NAMALWA (cell line): ENCODE measurements around the gene CELA3A.
"Not testable (repeated sequence)": the region's sequence is repeated elsewhere in the genome, so short reads cannot be mapped to it uniquely, and the experiment has no call there.

Source experiments
- DNase-seq: peaks from one replicate; pipeline ENCODE4 v3.0.0-alpha.2; 2015; ENCODE audit warnings: low spot score

The CELA3A gene

DNA sequence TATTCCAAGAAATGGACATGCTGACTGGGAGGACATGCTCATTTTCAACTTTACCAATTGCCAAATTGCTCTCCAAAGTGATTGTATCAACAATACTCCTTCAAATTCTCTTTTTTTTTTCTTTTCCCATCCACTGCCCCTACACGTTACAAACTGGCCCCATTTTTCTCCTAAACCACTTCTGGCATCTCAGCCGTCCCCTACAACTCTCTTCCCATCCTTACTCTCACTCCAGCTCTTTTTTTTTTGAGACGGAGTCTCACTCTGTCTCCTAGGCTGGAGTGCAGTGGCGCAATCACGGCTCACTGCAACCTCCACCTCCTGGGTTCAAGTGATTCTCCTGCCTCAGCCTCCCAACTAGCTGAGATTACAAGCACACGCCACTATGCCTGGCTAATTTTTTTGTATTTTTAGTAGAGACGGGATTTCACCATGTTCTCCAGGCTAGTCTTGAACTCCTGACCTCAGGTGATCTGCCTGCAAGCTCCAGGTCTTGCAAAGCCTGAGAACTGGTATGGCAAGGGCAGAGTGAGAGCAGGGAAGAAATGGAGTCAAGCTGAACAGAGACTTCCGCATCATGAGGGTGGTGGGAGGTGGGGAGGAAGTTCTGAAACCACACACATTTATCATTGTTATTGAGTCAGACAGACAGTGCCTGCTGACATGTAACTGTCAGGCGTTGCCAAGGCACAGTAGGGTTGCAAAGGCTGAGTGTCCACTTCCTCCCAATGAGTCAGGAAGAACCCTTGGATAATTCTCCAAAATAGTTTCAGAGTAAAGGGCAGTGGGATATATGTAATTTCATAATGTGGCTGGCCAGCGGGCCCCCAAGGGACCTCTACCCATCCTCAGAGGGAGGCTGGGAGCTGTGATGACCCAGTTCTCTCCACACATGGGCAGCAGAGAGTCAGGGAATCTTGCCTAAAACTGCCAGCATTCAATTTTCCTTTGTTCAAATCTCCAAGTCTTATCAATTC, 17.4 kb downstream of the CELA3A start:
- DNase-seq, result peak; percentile 75

DNA sequence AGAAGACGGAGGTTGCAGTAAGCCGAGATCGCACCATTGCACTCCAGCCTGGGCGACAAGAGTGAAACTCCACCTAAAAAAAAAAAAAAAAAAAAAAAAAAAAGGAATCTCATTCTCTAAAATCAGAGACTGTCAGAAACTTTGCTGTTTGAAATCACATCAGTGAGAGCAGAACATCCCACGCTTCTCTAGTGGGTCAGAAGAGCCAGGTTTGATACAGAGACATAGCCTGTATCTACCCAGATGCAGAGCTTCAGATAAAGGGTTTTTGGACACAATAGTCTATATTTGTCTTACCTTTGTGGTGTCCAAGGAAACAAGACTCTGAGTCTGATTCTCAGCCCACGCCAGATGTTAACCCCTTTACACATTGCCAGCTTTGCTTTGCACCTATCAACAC, 19.6 kb downstream of the CELA3A start:
- DNase-seq, result no peak

DNA sequence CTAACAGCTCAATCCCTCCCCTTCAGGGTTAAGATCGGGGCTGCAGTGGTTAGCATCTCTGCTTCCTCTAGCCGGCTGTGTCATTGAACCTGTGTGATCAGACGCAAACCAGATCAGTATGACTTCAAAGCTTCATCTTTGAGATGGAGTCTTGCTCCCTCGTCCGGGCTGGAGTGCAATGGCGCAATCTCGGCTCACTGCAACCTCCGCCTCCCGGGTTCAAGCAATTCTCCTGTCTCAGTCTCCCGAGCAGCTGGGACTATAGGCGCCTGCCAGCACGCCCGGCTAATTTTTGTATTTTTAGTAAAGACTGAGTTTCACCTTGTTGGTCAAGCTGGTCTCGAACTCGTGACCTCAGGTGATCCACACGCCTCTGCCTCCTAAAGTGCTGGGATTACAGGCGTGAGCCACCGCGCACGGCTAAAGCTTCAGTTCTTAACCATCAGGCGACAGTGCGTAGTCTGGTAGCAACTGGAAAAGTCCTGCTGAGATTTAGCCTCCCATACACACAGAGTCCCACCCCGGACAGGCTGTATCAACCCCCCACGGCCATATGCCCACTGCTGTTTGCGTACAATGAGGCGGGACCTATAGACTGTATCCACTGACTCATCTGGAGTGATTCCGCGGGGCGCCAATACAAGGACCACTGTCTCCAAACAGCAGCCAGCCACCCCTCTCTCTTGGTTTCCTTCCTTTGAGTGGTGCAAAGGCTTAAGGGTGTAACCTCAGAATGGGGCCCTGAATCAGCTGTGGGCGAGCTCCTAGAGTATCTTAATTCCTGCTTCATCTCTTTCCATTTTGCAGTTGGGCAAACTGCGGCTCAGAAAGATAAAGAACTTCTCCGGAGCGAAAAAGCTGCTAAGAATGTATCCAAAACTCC, 23.3 kb downstream of the CELA3A start:
- DNase-seq, result peak; percentile 93

DNA sequence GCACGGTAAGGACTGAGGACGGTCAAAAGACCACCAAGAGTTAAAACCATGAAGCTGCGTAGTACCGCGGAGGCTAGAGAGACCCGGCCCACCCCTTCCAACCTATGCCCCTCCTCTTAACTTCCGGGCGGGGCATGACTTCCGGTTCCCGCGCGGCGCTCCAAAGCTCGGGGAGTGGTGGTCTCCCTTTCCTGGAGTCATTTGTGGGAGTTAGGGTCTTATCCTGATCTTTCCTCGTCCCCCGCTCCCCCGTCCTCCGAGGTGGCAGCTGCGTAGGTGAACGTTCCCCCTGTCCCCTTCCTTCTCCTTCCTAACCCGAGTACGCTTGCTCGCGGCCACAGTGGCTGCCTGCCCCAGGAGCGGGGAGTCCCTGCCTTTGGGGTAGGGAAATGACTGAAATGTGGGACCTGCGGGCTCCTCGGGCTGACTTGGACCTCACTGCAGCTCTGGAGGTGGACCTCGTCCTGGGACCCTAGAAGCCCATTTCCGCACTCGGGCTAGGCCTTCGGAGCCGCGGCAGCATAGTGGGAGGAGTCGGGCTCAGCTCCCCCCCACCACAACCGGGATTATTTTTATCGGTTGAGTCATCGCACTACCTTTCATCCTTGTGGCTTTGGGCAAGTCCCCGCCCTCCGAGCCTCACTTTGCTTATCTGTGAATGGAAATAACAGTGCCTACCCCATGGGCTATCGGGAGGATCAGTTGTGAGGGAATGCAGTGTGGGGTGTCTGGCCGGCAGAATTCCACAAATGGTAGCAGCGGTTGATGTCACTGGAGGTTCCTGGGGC, 24.1 kb downstream of the CELA3A start:
- DNase-seq, result peak; percentile 96

DNA sequence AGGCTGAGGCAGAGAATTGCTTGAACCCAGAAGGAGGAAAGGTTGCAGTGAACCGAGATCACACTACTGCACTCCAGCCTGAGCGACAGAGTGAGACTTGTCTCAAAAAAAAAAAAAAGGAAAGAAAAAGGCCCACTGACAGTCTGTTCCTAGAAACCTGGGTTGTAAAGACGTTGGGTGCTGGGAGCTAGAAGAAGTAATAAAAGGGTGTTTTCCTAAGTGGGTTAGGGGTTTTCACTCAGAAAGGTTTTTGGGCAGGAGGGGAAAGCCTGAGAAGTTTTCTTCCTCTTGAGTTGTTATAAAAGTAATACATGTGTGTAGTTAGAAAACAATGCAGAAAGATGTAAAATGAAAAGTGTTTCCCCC, 25.4 kb downstream of the CELA3A start:
- DNase-seq, result no peak

DNA sequence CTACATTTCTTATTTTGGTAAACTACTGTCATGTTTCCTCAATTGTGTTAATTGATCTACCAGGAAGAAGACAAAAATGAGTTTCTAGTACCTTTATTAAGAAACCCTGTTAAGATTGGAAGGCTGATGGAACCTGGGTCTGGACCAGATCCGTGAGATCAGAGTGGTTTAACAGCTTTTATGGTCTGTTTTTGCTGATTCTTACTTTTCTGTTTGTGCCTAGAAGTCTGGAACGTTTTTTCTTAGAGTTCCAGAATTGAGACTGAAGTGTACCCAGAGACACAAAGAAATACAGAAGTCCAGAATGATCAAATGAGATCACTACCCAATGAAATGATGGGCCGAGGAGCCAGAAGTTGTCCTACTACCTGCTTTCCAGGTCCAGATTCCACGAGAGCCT, 28.6 kb downstream of the CELA3A start:
- DNase-seq, result no peak

DNA sequence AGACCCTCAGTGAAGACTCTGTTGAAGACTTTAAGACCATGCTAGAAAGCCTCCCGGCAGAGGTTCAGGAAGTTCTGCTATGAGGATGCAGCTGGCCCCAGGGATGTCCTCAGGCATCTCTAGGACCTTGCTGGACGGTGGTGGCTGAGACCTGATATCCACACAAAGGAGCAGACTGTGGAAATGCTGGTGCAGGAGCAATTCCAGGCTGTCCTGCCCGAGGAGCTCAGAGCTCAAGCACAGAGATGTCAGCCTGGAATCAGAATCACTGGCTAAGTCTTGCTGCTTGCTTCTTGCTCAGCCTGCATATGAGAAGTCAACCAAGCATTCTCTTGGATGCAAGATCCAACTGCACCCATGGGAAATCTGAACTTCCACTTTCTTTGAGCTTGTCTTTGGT, 29.0 kb downstream of the CELA3A start:
- DNase-seq, result no peak

DNA sequence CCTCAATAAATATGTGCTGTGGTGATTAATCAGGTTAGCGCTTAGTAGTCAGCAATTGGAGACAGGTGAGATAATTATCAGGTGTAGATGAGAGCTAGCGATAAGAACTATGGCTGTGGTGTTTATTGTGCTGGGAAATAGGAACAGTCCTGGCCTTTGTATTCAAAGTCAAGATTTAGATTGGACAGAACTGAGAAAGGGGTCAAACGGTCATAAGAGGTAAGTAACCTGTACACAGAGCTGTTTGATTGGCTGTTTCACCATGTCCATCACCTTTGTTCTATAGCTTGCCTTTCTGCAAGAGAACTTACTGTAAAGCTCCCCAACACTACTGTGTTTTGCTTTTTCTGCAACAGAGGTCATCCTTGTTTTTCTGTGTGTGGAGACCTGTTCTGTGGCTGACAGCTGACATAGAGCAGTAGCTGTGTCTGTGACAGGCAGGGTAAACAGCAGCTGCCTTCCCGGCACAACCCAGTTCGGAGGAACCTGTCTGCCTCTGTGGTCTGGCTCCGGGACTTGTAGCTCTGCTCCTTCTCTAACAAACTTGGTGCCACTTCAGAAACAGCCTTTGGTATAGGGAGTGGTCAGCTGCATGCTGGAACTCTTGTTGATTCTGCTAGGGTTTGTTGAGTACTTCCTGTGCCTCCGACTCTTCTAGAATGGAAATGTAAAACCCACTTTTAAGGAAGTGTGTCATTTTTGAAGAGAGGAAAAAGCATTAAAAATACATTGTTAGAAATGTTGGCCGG, 29.9 kb downstream of the CELA3A start:
- DNase-seq, result no peak

DNA sequence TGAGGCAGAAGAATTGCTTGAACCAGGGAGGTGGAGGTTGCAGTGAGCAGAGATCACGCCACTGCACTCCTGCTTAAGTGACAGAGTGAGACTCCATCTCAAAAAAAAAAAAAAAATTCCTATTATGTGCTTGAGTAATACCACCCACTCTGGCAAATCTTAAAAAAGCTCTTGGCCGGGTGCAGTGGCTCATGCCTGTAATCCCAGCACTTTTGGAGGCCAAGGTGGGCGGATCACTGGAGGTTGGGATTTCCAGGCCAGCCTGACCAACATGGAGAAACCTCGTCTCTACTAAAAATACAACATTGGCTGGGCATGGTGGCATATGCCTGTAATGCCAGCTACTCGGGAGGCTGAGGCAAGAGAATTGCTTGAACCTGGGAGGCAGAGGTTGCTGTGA, 33.4 kb downstream of the CELA3A start:
- DNase-seq, result not testable (repeated sequence)

DNA sequence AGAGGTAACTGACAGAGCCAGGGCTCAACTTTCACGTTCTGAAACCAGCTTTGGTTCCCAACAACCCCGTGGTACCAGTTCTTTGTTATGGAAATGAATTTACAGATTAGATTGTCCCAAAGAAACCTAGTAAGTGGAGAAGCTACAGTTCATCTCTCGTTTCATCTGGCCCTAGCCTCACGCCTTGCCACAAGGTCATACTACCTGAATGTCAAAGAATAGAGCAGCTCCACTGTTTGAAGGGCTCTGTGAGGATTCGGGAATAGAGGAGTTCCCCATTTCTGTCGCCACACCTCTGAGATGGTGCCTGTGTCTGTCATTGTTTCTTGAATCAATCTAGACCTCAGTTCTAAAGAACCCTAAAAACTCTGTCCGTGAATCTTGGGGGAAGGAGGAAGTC, 36.1 kb downstream of the CELA3A start:
- no peak for DNase-seq

DNA sequence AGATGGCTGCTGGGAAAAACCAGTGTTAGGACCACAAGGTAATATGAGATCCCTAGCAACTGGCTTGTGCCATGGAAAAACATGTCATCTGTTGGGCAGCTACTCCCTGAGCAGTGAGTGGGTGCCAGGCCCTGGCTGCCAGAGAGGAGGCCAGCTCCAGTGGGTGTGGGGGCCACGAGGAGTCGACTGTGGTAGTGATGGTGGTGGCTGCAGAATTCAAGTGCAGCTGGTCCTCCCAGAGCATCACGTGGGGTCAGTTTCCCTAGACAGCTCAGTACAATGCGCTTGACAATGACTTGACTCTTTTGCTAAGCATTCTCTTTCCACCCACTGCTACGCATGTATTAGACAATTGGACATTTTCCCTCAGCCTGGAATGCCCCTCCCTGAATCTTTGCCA, 36.6 kb downstream of the CELA3A start:
- DNase-seq, result no peak

DNA sequence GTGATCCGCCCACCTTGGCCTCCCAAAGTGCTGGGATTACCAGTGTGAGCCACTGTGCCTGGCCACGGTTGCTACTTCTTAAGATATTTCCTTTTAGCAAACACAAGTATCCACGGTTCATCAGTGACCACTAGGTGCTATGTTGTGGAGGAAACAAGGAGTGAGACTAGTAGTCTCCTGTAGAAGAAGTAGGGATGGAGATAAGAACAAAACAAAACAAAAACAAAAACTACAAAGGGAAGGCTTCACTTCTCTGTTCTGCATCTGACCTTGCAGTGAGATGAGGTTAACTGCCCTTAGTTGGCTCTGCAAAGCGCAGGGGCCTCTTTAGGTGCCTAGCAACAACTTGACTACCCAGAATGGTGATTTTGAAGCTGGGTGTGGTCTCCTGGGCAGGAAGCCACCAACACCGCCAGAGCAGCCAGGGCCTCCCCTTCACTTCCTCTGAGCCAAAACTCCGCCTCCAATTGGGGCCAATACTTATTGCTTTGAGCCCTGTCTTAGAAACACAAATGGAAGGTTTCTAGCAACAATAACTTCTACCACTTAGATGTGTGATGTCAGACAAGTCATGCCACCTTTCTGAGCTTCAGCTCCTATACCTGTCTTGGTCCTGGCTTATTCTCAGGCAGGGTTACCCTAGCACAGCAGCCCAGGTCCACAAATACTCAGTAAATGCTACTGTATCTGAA, 38.3 kb downstream of the CELA3A start:
- DNase-seq, result peak; percentile 96

DNA sequence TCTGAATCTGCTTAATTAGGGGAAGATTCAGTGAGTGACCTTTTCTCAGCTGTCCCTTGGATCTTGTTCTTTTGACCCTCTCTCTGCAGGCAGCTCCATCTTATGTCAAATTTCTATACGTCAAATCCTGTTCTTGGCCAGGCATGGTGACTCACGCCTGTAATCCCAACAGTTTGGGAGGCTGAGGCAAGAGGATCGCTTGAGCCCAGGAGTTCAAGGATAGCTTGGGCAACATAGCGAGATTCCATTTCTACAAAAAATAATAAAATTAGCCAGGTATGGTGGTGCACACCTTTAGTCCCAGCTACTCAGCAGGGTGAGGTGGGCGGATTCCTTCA, 38.8 kb downstream of the CELA3A start:
- DNase-seq, result no peak

DNA sequence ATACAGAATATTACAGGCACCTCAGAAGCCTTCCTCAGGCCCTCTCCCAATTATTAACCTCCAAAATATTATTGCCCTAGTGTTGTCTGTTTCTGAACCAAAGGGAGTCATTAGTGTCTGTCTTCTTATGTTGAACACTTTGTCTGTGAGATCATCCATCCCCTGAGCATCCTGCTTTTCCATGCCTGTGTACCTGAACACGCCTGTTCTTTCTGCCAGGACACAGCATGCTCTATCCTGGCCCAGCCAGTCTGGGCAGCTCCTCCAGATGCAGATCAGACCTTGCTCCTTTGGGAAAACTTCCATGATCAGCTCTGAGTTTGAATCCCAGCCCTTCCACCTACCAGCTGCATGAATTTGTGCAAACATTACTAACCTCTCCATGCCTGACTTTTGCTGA, 40.0 kb downstream of the CELA3A start:
- DNase-seq, result no peak

DNA sequence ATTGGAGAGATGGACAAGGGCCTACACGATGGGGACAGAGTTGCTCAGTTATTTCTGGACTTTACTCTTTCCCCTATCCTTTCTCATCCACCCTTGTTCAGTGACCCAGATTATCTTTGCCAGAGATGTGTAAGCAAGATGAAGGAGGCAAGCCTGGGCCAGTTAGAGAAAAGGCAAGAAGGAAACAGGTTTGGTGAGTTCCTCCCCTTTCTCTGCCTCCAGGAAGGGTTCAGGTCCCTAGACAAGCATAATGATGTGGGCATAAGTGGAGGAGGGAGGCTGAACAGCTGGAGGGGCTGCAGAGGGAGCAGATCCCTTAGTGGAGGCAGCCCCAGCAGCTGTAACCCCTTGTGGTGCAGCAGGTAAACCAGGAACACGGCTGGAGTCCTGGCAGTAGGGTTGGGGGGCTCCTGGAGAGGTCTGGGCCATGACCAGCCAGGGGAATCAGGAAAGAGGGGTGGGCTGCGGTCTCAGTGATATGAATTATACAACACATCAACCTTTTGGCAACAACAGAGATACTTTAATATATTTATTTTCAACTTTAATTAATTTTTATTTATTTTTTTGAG, 41.8 kb downstream of the CELA3A start:
- DNase-seq, result no peak

DNA sequence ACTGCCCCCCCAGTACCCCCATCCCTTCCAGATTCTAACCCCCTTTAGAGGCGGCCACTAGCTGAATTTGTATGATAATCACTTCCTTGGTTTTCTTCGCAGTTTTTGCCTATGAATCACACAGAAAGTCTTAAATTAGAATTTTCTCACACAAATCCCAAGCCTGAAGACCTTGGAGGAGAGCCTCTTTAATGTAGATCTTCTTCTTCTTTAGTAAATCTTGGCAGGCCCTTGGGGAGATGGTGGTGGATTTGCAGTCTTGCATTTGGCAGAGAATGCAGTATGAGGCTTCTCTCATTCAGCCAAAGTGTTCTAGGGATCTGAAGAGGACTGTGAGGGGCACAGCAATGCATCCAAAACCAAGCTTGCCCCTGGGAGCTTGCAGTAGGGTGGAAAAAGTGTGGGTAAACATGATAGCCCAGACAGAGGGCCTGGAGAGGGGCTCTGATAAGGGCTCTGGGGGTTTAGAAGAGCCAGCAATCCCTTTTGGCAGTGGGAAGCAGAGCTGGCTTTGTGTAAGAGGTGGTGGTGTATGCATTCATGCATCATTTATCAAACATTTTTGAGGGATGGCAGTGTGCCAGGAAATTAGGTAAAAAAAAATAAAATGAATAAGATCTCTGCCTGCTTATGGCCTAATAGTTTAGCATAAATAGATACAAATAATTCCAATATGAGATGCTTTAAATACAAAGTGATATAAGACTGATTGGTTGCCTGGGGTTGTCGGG, 43.4 kb downstream of the CELA3A start:
- no peak for DNase-seq

DNA sequence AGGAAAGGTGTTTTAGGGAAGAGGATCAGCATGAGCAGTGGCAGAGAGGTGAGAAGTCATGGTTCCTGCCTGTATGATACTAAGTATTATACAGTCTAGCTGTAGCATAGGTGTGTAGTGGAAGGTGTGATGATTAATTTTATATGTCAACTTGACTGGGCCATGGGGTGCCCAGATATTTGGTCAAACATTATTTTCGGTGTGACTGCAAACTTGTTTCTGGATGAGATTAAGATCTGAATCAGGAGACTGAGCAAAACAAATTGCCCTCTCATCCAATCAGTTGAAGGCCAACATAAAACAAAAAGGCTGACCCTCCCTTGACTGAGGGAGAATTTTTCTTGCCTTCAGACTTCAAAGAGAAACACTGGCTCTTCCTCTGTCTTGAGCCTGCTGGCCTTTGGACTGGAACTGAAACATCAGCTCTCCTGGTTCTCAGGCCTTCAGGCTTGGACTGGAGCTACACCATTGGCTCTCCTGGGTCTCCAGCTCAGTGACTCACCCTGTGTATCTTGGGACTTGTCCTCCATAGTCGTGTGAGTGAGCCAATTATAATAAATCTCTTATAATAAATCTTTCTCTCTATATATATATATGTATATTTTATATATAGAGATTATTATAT, 44.3 kb downstream of the CELA3A start:
- no peak for DNase-seq

DNA sequence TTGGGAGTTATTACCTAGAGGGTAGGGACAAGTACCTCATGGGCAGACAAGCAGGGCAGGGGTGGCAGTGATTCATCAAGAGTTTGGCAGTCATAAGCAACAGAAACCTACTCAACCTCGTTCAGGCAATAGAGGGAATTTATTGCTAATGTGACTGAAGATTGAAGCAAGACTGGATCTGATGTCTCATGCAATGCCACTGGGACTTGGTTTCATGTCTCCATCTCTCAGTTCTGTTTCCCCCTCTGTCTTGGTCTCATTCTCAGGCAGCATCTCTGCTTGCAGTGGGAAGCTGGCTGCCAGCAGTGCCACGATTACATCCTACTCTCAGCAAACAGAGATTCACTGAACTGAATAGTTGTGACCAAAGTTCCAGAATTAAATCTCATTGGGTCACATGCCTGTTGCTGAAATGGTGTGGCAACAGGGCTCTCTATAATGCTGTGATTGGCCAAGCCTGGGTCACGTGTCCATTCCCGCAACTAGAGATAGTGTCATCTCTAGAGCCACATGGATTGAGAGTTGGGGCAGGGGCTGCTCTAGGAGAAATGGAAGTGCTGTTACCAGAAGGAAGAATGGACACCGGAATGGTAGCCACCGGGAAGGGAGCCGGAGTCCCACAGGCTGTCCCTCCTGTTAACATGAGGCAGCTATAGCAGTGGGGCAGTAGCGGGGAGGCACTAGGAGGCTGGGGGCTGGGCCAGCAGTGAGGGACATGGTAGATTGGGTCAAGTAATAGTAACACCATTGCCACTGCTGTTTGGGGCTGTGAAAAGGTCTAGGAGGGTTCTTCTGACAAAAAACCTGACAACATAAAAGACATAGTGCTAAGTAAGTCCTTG, 47.1 kb downstream of the CELA3A start:
- DNase-seq, result peak; percentile 19

DNA sequence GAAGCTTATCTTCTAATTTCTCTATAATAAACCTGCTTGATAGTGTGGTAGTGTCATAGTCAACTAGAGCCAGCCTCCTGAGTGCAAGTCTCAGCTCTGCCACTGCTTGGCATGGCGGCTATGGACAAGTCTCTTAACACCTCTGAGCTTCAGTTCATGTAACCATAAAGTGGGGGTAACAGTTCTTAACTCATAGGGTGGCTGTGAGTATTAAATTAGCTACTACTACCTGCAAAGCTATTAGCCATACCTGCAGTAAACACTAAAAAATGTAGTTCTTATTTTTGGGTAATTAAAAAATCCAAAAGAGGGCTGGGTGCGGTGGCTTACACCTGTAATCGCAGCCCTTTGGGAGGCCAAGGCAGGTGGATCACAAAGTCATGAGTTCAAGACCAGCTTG, 48.9 kb downstream of the CELA3A start:
- DNase-seq, result no peak
